ENCODE results near the gene STK35.

STK35 gene

DNA sequence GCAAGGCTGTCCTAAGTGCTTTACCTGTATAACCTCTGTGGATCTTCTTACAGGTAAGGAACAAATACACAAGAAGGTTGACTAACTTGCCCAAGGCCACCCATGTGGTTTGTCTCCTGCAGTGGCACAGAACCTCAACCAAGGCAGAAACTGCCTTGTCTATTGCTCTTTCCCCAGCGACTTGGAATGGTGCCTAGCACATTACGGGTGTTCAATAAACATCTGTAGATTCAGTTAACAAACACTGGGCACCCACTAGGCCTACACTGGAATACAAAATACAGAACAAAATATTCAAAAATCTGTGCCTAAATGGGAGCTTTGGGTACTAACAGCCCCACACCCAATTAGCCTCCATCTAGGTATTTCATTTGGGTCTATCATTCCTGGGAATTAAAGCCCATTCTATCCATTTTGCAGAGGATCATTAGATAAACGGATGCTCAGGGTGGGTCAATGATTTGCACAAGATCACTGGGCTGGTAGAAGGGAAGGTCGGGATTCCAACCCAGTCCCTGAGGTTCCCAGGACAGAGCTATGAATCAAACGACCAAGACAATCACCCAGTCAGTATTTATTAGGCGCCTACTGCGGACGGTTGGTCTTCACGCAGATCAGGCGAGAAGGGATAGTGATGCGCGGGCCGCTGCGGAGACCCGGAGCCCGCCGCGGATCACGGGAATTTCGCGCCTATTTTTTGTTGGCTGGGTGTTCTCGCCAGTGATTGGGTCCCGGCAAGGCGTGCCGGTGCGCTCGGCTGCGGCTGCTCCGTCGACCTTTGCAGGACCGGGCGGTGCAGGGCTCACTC, at the start of gene STK35:
TSS of gene STK35 (plus strand) at position 771 of the 808 bp plus-strand sequence. CDS start 55 bp downstream, outside the sequence.
- DNase-seq: peak; percentile 58

DNA sequence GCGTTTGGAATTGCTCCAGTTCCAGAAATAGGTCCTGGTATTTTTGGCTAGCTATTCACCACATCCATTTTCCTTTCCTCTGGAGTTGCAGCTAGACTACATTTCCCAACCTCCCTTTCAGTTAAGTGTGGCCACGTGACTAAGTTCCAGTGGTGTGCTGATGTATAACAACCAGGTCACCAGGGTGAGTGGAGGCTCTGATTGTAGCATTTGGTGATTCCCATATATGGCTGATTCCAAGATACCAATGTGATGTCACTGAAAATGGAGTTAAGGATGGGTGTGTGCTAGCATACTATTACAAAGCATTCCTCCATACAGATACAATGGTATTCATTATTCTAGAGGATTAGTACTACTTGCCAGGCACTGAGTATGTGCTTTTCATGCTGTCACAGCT, 49.7 kb upstream of the STK35 start:
- DNase-seq: no peak

DNA sequence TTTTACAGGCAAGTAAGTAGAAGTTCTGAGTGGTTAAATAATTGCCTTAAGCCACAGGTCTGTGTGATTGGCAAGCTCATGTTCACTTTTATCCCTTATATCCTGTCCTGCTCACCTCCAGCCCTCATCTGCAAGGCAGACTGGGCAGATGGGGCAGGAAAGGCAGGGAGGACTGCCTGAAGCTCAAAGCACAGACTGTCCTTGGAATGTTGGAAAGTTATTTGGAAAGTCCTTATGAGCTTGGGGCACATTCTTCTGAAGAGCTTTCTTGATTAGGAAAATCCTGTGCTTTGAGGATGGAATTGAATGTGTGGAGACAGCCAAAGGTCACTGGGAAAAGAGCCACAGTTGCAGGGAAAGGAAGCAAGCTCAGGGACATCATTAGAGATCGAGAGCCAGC, 48.9 kb upstream of the STK35 start:
- no peak for DNase-seq

DNA sequence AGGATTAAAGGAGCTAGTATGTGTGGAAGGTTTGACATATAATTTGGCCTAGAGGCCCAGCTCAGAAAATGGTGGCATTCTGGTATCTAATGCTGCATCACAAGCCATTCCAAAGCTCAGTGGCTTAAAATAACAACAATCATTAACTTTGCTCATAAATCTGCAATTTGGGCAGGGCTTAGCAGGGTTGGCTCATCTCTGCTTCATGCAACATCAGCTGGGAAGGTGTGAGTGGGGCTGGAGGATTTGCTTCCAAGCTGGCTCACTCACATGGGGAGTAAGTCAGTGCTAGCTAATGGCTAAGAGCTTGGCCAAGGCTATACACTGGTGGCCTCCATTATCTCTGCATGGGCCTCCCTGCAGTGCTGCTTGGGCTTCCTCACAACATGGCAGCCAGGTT, 48.0 kb upstream of the STK35 start:
- DNase-seq: no peak

DNA sequence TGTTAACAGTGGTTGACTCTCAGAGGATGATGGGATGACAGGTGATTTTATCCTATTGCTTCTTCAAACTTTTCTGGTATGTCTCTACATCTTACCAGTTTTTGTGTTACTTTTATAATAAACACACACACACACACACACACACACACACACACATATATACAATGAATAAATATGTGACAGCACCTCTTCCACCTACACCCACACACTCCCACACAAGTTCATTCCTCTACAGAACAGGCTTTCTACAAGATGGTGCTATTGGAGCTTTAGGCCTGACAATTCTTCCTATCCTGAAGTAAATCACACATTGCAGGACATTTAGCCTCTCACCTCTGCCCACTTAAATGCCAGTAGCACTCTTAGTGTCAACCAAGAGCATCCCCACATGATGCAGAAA, 46.7 kb upstream of the STK35 start:
- DNase-seq: no peak

DNA sequence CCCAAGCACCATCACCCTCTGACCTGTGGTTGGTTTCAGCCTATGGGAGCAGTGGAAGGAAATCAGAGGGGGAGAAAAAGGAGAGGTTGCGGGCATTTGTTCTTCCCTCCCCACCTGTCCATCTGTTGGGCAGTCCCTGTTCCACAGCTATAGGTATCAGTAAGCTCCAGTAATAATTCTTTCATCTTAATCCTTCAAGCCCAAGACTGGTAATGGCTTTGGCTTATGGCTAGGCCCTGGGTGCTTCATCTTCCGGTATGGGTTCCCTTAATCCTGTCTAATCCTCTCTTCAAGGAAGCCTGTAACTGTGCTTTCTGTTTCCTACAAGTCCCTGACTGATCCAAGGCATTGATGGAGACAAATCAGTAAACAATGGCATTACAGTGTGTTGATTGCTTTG, 42.2 kb upstream of the STK35 start:
- no peak for DNase-seq

DNA sequence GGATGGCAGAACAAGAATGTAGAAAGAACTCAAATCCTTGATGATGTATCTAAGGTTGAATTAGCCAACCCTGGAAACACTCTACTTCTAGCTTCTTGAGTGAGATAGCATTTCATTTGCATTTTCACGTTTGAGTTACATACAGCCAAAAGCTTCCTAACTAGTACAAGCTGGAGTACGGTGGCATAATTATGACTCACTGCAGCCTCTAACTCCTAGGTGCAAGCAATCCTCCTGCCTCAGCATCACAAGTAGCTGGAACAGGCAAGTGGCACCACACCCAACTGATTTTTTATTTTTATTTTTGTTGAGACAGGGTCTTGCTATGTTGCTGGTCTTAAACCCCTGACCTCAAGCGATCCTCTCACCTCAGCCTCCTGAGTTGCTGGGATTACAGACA, 36.5 kb upstream of the STK35 start:
- DNase-seq: no peak

DNA sequence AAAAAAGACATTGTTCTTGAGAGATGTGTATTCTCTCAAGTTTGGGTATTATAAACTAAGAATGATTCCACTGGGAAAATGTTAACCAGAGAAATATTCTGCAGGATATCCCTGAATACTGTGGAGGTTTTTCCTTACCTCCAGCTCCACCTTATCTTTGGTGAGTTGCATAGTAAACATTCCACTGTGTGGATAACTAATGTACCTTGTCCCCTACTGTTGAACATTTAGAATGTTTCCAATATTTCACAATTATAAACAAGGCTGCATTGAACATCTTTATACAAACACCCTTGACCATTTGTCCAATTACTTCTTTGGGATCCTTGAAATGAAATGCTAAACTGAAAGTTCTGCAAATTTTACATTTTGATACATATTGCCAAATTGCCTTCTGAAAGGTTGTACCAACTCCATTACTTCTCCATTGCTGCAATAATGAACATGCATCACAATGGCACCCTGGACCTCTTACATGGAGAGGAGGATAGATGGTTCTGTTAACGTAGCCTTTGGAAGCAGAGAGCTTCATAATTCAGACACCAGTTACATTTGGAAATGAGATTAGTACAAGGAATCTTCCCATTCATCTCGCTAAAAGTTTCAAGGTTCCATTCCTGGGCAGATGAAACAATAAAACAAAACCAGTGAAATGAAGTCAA, 35.0 kb upstream of the STK35 start:
- no peak for DNase-seq

DNA sequence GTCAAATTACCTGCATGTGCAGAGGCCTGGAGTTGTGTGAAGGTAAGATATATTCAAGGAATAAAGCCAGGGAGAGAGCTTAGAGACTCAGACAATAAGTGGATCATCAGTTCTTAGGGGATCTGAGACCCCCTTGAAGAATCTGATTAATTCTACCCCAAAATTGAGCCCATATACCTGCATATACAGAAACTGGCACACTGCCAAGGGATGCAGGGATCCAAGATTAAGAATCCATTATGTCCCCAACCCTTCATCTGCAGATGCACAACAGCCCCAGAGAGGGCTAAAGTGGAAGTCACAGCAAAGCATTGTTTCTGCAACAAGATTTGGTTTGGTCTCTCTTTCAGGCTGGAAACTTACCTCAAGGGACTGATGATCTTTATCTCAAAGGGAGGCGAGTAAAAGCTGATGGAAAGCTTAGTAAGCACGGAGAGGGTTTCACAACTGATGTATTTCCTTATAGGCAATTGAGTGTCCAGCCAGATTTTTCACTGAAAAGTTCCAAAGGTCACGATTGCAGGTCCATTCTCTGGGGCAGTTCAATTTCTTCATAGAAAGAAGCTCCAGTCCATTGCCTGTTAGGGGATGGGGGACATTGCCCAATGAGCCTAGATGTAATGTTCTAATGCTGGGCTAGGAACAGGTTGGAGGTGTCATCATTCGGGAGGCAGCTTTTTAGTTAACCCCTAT, 20.9 kb upstream of the STK35 start:
- DNase-seq: no peak

DNA sequence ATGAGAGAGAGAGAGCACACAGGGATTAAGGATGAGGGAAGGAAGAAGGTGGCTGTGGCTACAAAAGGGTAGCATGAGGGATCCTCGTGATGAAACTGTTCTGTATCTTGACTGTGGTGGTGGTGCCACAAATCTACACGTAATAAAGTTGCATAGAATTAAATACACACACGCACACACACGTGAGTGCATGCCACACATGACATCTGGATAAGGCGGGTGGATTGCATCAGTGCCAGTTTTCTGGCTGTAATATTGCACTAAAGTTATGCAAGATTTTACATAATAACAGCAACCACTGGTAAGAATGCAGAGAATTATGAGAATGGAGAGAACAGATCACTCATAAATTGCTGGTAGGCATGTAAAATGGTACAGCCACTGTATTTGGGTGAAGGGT, 16.9 kb upstream of the STK35 start:
- peak; percentile 13 for DNase-seq

DNA sequence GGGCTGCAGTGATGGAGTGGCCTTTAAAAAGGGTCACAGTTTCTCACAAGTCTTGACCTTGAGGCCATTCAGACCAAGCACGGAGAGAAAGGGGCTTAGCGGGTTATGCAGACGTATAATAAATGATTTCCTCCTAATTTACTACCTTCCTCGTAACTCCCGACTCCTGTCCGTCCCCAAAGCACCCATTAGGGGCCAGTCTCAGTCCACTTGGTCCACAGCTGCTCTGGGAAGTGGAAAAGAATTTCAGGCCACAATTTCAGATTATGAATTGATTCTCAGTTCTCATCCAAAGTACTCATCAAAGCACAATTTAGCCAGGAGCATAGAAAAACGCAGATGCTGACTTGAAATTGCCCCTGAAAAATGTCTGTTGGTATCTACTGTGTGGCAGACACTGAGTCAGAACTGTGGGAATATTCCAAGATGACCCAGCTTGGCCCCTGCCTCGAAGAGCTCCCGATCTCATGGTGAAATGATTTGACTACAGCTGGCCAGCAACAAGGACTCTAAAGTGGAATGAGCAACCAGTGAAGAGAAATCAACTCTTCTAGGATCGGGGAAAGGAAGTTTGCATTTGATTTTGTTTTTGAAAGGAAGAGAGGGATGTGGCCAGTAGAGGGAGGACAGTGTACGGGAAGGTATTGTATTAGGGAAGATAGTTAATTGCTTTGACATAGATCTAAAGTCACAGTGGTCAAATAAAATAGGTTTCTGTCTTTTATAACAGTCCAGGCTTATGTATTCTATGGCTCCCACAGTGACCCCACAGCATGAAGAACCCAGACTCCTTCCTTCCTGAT, 15.2 kb upstream of the STK35 start:
- DNase-seq: no peak

DNA sequence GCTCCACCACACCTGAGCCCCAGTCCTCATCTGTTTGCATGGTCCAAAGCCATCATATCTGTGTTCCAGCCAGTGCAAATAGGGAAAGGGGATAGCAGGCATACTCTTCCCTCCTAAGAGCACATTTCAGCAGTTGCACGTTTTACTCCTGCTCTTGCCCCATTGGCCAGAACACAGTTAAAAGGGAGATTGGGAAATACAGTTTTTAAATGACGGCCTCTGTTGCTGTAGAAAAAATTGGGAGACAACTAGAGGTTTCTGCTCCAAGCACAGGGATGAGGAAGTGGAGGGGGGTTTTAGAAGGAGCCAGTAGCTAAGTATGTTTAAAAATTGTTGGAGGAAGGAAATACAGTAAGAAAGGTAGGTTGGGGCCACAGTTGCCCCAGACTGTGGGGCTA, 14.6 kb upstream of the STK35 start:
- no peak for DNase-seq

DNA sequence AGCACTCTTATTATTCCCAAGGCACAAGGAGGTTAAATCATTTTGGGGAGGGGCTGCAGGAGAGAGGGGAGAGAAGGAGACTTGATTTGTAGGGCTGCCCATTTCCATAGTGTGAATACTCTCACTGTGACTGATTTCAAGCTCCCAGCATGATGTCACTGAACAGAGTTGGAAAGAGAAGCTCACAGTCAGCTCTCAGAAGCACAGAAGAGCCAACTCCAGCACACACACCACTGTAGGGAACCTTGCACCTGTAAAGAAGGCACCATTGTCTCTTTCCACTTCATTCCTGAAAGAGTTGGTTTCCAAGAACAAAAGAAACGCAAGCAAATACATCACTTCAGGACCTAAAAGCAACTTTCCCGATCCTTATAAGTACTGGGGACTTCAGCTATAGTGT, 12.7 kb upstream of the STK35 start:
- no peak for DNase-seq

DNA sequence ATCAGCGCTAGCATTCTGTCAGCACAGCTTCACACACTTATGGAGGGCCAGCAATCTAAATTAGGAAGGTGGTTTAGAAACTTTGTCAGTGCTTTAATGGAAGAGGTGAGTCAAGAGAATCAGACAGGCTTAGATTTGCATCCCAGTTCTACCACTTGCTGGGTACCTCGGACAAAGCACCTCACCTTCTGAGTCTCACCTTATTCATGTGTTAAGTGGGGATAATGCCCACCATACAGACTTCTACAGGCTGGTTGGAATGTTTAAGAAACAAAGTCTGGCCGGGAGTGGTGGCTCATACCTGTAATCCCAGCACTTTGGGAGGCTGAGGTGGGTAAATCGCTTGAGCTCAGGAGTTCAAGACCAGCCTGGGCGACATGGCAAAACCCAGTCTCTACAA, 12.2 kb upstream of the STK35 start:
- no peak for DNase-seq

DNA sequence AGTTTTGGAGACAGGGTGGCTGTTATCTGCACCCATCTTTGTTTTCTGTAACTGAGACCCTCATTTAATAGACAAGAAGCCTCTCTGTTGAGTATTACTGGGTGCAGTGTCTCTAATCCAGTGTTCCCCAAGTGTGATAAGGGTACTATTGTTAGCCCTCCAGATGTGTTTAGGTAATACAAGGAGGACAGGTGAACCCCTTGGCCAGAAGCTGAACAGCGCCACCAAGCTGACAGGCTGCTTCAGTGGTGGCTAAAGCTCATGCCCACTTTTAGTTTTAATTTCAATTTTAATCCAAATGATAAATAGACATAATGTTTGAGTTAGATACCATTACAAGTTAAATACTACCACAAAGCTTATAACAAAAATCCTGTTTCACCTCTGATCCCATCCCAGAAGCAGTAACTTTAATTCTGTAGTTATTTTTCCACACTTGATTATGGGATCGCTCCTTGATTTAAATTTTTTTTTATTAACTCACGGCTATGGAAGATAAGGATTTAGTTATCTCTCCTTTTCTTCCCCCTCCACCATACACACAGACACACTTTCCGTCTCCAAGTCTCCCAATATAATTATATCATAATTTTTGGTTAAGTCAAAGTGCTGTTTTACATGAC, 8.4 kb upstream of the STK35 start:
- DNase-seq: no peak

DNA sequence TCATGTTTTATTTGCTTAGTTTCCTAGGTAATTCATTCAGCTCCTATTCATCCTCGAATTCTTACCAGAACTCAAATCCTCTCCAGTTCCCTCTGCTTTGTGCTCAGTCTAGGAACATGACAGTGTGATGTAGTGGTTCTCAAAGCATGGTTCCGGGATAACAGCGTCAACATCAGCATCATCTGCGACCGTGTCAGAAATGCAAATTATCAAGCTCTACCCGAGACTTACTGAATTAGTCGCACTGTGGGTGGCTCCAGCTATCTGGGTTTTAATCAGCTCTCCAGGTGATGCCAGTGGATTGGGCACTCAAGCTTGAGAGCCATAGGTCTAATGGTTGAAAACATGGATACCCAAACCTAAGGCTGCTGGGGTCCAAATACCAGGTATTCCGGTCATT, 7.7 kb upstream of the STK35 start:
- DNase-seq: no peak

DNA sequence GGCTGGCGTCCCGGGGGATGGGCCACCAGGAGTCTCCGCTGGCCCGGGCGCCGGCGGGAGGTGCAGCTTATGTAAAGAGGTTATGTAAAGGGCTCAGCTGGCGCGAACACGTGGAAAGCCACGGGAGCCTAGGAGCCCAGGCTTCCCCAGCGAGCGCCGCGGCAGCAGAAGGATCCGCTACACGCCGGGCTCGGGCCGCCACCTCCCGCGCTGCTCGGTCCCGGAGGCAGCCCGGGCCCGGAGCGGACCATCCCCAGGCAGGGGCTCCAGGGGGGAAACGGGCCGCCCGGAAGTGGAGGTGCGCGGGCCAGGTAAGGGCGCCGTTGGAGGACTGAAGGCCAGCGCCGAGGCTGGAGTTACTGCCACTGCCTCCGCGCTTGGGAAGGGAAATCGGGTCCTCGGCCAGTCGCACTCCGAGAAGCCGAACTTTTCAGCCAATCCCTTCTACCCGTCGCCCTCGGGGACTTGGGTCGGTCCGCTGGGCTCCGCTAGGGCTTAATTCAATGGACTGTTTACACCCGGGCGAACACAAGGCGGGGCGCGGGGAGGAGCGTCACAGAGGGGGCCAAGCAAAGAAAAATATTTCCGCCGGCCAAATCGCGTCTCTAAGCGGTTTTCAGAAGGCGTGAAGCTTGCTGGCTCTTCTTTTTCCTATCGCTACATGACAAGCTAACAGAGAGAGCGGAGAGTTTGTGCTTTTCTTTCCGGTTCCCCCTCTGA, 398 bp downstream of the STK35 start:
- peak; percentile 92 for DNase-seq

DNA sequence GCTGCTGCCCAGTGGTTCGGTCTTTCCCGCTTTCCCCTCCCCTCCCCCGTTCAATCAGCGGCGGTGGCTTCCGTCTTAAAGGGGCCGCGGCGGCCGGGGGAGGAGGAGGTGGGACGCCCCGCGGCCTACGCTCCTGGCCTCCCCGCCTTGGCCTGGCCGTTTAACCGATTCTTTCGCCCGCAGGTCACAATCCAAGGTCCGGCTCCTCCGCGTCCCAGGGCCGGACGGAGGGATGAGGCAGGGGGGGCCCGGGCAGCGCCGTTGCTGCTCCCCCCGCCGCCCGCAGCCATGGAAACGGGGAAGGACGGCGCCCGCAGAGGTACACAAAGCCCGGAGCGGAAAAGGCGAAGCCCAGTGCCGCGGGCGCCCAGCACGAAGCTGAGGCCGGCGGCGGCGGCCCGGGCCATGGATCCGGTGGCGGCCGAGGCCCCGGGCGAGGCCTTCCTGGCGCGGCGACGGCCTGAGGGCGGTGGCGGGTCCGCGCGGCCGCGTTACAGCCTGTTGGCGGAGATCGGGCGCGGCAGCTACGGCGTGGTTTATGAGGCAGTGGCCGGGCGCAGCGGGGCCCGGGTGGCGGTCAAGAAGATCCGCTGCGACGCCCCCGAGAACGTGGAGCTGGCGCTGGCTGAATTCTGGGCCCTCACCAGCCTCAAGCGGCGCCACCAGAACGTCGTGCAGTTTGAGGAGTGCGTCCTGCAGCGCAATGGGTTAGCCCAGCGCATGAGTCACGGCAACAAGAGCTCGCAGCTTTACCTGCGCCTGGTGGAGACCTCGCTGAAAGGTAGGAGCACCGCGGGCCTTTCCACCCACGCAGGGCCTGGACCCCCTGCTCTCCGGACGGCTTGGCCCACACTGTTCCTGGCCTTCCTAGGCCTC, 1.2 kb downstream of the STK35 start:
- peak; percentile 84 for DNase-seq

DNA sequence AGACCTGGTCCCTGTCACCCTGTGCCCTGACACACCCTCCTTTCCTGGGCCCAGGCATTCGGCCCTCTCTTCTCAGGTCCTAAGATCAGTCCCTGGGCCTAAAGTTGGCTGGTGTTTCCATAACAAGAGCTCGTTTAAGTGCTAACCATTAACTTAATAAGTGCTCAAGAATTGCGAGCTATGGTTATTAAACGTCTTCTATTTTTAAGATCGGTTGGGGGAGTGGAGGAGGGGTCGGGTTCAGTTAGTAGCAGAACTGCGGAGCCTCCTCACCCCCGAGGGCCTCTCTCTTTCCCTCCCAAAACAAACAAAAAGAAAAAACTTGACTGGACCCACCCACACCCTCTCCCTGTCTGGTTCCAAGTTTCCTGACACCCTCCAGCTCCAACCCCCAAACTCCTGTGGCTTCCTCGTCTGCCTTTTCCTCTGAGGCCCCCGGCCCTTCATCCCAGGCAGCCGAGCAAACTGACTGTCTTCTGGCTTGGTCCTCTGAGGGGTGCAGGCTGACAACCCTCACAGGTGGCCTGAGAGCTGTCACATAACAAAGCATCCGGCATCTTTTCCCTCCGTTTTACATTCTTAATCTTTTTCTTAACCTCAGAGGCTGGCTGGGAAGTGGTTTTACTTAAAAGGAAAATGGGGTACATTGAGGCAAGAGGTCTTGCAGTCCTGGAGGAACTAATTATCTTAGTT, 2.0 kb downstream of the STK35 start:
- DNase-seq: no peak

DNA sequence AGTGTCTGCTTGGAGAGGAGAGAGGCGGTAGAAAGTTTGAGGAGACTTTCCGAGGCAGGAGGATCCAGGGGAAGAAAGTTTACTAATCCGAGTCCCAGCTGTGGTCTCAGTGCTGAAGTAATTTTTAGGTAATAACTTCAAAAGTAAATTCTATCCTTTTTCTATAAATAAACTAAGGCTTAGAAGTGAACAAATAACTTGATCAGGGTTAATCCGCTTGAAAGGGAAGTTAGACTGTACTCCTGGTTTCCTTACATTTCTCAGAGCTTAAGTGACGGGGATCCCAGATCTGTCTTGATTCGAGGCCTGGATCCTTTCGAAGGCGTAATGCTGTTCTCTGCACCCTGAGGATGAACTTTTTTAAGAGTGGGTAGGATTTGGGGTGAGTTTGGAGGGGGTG, 2.6 kb downstream of the STK35 start:
- no peak for DNase-seq
